GM12872 (cell line): ENCODE data around the gene SMG9.

Experiments used
- TF ChIP-seq, protein P1 (sequence below): IDR thresholded peaks from 3 replicates; pipeline ENCODE4 v1.5.1; 2011; ENCODE audit warnings: low read depth, mild to moderate bottlenecking, low read length, moderate library complexity; ENCODE audit not compliant: insufficient read depth

SMG9 gene

DNA sequence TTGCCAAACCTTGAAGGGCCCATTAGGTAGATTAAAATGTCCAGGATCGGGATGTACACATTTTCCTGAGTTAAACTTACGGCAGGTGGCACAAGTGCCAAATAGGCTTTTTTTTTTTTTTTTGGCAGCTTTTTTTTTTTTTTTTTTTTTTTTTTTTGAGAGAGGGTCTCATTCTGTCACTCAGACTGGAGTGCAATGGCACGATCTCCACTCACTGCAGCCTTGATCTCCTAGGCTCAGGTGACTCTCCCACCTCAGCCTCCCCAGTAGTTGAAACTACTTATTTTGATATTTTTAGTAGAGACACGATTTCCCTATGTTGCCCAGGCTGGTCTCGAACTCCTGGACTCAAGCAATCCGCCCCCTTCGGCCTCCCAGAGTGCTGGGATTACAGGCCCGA is 29.9 kb downstream of the SMG9 start:
- TF ChIP-seq, protein P1, sequence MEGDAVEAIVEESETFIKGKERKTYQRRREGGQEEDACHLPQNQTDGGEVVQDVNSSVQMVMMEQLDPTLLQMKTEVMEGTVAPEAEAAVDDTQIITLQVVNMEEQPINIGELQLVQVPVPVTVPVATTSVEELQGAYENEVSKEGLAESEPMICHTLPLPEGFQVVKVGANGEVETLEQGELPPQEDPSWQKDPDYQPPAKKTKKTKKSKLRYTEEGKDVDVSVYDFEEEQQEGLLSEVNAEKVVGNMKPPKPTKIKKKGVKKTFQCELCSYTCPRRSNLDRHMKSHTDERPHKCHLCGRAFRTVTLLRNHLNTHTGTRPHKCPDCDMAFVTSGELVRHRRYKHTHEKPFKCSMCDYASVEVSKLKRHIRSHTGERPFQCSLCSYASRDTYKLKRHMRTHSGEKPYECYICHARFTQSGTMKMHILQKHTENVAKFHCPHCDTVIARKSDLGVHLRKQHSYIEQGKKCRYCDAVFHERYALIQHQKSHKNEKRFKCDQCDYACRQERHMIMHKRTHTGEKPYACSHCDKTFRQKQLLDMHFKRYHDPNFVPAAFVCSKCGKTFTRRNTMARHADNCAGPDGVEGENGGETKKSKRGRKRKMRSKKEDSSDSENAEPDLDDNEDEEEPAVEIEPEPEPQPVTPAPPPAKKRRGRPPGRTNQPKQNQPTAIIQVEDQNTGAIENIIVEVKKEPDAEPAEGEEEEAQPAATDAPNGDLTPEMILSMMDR, result no peak

DNA sequence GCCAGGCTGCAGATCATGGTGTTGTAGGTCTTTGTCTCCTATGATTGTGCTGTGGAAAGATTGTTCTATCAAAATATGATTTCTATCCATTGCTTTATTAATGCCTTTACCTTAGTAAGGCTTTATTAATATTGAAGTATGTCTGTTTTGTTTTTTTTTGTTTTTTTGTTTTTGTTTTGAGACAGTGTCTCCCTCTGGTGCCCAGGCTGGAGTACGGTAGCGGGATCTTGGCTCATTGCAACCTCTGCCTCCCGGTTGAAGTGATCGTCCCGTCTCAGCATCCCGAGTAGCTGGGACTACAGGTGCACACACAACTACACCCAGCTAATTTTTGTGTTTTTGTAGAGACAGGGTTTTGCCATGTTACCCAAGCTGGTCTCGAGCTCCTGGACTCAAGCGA is 31.2 kb downstream of the SMG9 start:
- TF ChIP-seq, protein P1, result no peak

DNA sequence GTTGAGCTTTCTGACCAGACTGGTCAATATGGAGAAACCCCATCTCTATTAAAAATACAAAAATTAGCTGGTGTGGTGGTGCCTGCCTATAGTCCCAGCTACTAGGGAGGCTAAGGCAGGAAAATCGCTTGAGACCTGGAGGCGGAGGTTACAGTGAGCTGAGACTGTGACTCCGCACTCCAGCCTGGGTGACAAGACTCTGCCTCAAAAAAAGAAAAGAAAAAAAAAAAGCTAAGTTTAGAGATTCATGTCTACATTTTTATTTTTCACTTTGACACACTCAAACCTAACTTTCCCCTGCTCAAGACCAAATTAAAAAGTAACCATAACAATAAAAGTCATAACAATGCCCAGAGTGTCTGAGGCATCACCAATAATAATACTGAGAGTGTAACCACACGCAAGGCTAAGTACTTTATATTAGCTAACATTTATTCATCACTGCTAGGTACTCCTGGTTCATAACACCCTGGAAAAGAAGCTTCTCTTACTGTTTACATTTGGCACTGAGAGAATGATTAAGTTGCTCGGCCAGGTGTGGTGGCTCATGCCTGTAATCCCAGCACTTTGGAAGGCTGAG is 33.2 kb downstream of the SMG9 start:
- TF ChIP-seq, protein P1, result no peak

DNA sequence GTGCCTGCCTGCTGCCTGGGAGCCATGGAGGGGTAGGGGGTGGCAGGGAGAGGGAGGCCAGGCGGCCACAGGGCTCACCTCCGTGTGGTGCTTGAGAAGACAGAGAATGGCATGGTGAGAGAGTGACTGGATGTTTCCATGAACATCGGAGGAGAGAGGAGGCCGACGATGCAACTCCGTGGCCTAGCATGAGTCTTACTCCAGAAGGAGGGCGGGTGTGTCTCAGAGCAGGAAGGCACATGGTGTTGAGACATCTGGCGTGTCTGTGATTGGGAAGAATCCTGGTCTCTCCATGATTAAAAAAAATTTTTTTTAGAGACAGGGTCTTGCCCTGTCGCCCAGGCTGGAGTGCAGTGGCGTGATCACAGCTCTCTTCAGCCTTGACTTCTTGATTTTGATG is 33.8 kb downstream of the SMG9 start:
- TF ChIP-seq, protein P1, result no peak

DNA sequence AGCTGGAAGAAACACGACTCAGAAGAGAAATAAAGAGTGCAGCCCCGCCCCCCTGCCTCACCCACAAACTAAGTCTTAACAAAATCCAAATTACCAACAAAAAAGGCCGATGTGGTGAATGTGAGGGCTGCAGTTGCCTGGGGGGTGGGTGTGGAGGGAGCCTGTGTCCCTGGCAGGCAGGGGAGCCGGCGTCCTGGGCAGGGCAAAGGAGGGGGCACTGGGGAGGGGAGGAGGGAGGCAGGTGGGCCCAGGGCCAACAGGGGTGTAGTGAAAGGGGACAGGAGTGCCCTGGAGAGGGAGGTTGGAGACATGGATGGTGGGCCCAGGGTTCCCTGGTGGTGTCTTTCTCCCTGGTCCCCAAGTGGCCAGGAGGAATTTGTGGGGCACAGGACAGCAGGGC is 34.8 kb downstream of the SMG9 start:
- TF ChIP-seq, protein P1, result no peak

DNA sequence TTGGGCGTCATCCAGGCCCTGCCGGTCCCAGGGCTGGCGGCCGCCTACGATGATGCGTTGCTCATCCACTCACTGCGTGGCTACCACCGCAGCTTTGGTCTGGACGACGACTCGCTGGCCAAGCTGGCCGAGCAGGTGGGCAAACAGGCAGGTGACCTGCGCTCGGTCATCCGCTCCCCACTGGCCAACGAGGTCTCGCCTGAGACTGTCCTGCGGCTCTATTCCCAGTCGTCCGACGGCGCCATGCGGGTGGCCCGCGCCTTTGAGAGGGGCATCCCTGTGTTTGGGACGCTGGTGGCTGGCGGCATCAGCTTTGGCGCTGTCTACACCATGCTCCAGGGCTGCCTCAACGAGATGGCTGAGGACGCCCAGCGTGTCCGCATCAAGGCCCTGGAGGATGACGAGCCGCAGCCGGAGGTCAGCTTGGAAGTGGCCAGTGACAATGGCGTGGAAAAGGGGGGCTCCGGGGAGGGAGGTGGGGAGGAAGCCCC is 35.3 kb downstream of the SMG9 start:
- TF ChIP-seq, protein P1, result no peak

DNA sequence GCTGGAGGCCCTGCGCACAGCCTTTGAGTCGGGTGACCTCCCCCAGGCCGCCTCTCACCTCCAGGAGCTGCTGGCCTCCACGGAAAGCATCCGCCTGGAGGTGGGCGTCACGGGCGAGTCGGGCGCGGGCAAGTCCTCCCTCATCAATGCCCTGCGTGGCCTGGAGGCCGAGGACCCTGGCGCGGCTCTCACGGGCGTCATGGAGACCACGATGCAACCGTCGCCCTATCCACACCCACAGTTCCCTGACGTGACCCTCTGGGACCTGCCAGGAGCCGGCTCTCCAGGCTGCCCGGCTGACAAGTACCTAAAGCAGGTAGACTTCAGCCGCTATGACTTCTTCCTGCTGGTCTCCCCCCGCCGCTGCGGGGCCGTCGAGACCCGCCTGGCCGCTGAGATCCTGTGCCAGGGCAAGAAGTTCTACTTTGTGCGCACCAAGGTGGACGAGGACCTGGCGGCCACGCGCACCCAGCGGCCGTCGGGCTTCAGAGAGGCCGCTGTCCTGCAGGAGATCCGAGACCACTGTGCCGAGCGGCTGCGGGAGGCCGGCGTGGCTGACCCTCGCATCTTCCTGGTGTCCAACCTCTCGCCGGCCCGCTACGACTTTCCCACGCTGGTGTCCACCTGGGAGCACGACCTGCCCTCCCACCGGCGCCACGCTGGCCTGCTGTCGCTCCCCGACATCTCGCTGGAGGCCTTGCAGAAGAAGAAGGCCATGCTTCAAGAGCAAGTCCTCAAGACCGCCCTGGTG is 36.0 kb downstream of the SMG9 start:
- TF ChIP-seq, protein P1, result no peak
